Superior temporal gyrus (tissue), 1 donor: ENCODE results near the gene CCDC157.
A peak's percentile ranks its signal among the peaks of the same experiment; 100 is the strongest.

Experiments
- DNase-seq: peaks from one replicate; pipeline ENCODE4 v3.0.0-alpha.2; 2016; ENCODE audit errors: extremely low spot score

CCDC157 gene

GRCh38 chr22:30354644-30355043 is 2.2 kb upstream of the CCDC157 start:
- no peak for DNase-seq

GRCh38 chr22:30357236-30357570 is 396 bp downstream of the CCDC157 start:
- no peak for DNase-seq

DNA sequence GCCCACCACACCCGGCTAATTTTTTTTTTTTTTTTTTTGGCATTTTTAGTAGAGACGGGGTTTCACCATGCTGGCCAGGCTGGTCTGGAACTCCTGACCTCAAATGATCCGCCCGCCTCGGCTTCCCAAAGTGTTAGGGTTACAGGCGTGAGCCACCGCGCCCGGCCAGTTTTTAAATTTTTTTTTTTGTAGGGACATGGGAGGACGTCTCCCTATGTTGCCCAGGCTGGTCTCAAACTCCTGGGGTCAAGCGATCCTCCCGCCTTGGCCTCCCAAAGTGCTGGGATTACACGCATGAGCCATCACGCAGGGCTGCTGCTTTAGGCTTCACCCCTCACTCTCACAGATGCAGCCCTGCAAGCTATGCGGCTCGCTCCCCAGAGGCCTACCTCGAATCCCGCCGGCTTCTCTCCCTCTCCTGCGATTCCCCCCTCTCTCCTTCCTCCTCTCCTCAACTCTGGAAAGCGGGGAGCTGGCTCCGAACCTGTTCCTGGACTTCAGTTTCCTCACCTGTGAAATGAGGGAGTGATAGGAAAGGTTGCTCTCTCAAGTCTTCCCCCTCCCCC is 926 bp downstream of the CCDC157 start:
- no peak for DNase-seq

- DNase-seq: no peak
These were observed 1.7 kb downstream of the CCDC157 start for GRCh38 chr22:30358541-30358940.

DNA sequence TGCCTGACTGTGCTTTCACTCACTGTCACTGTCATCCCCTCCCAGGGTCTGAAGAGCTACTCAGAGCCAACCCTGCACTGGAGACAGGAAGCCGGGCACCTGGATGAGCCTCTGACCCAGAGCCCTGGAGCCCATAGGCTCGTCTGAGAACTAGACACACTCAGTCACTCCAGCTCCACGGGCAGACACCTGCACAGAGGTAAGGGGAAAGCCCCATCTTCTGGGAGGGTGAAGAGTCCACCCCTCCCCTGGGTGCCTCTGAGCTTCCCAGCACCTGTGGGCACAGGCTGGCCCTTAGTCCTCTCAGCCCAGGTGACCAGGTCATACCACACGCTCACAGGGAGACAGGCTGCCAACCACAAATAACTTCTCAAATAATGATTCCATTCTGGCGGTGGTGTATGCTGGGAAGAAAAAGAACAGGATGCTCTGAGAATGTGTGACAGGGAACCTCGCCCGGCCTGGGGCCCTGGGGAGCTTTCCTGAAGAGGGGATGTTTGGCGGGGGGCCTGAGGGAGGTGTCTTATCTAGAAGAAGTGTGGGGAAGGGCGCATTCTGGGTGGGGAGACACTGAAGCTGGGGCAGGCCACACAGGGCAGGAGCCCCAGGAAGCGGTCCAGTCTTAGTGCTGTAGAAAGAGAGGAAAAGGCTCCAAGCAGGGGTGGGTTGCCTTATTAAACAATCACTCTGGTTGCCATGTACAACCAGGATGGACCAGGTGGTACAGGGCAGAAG is 5.3 kb downstream of the CCDC157 start:
- DNase-seq: no peak

GRCh38 chr22:30362651-30363281 is 6.0 kb downstream of the CCDC157 start:
- no peak for DNase-seq

DNA sequence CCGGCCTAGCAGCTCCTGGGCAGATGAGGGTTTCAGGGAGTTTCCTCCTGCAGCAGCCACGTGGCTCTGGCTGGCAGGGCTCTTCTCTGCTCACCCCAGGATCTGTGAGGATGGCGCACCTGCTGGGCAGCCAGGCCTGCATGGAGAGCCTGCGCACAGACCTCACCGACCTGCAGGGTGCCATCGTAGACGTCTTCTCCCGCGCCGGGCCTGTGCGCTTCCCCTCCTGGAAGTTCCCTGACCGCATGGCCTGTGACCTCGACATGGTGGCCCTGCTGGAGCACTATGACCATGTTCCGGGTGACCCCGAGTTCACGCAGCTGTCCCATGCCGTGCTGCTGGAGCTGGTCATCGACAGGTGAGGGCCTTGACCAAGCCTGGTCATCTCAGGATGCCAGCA is 9.1 kb downstream of the CCDC157 start:
- no peak for DNase-seq

GRCh38 chr22:30368420-30368819 is 11.6 kb downstream of the CCDC157 start:
- DNase-seq: no peak

GRCh38 chr22:30370641-30371230 is 13.9 kb downstream of the CCDC157 start:
- DNase-seq: no peak

GRCh38 chr22:30371321-30371720 is 14.5 kb downstream of the CCDC157 start:
- no peak for DNase-seq

DNA sequence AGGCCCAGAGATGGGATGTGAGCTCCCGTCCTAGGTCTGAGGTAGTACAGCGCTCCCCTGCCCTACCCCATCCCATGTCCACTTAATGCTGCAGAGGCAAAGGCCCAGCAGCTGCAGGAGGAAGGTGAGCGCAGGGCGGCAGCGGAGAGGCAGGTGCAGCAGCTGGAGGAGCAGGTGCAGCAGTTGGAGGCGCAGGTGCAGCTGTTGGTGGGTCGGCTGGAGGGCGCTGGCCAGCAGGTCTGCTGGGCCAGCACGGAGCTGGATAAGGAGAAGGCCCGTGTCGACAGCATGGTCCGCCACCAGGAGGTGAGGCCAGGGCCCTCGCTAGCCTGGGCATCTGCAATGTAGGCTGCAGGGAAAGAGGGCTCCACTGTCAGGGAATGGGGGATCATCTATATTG is 15.2 kb downstream of the CCDC157 start:
- DNase-seq: no peak

GRCh38 chr22:30372915-30373314 is 16.1 kb downstream of the CCDC157 start:
- no peak for DNase-seq

- no peak for DNase-seq
These were observed 16.8 kb downstream of the CCDC157 start for GRCh38 chr22:30373331-30374325.

DNA sequence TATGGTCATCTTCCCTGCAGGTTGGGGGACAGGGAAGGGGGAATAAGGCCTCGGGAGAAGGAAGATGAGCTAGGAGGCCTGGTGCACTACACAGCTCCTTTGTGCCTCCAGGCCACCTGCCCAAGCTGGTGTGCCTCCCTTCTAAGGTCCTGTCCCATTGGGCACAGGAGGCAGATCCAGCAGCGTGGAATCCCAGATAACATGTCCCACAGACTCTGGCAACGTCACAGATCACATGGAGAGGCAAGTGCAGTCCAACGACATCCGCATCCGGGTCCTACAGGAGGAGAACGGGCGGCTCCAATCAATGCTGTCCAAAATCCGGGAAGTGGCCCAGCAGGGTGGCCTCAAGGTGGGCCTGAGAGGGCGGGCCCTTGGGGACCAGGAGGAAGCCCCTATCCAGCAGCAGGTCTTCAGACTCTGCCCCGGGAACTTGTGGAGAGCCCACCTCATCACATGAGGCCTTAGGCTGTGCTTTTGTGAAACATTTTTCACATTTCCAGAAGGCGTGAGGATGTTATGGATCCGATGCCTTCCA is 18.6 kb downstream of the CCDC157 start:
- DNase-seq: no peak

DNA sequence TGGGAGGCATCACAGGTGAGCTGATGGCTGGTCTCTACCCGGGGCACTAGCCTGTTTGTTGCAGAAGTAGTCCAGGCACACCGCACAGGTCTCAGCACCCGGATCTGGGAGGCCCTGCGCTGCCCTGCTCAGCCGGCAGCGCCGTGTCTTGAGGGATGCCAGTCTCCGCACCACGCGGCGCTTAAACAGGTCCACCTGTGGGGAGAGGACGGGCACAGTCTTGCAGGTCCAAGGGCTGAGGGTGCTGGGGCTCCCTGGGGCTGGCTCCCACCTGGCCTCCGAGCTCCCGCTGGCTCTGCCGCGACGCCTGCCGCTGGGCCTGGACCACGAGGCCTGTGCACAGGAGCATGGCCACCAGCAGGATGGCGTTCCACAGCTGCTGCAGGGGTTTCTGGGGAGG is 23.2 kb downstream of the CCDC157 start:
- no peak for DNase-seq

DNA sequence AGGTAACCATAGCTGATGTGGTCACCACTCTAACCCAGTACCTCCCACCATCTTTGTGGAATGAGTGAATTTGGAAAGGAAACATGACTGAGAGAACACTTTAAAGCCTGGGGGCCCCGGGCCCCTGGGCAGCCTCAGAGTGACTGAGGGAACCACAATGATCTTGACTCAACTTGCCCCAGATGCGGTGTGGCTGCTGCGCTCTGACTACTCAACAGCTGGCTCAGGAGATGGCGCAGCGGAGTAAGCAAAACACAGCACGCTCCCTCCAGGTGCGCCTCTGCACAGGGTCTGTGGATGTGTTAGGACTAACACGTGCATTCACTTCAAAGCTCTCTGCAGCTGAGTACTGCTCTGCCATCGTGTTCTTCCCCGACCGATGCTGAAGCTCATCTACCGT is 24.5 kb downstream of the CCDC157 start:
- DNase-seq: no peak

DNA sequence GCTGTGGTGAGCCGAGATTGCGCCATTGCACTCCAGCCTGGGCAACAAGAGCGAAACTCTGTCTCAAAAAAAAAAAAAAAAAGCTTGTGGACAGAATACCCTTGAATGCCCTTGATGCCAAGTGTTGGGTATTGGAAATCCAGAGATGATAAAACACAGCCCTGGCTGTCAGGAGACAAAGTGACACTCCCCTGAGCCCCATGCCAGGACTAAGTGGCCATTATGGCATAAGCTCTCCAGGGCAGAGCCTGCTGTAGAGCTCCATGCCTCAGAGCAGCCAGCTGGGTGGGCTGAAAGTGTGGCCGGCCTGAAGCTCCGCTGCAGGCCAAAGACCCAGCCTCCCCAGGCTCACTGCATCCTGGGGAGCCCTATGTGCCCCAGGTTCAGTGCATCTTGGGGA is 25.5 kb downstream of the CCDC157 start:
- DNase-seq: no peak

DNA sequence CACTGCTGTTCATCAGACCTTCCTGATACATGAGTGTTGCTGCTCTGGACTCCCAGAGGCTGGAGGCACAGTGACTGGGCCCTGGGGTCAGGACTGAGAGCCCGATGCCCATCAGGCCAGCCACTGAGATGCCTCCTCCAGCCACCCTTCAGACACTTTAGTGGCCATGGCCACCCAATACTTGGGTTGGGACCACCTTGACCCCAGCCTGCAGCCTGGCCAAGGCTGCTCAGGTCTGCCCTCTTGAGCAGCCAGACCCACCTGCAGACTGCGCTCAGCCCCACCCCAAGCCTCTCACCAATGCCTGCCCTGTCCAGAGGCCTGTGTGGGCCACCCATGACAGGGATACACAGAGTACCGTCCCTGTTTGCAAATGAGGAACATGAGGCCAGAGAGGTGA is 26.3 kb downstream of the CCDC157 start:
- no peak for DNase-seq

GRCh38 chr22:30385942-30386341 is 29.1 kb downstream of the CCDC157 start:
- no peak for DNase-seq

DNA sequence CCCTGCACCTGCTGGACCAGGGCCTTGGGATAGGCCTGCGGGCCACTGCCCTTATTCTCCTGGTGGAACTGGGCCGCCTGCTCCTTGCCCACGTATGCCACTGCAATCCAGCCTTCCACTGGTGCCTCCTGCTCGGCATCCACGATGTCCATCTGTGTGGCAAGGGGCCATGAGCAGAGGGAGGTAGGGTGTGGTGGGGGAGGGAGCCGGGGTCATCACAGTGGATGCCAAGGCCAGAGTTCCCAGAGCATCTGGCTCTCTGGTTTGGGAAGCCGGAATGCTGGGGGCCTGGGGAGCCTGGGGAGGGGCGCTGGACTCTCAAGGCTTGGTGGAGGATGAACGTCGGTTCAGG is 29.8 kb downstream of the CCDC157 start:
- DNase-seq: no peak

DNA sequence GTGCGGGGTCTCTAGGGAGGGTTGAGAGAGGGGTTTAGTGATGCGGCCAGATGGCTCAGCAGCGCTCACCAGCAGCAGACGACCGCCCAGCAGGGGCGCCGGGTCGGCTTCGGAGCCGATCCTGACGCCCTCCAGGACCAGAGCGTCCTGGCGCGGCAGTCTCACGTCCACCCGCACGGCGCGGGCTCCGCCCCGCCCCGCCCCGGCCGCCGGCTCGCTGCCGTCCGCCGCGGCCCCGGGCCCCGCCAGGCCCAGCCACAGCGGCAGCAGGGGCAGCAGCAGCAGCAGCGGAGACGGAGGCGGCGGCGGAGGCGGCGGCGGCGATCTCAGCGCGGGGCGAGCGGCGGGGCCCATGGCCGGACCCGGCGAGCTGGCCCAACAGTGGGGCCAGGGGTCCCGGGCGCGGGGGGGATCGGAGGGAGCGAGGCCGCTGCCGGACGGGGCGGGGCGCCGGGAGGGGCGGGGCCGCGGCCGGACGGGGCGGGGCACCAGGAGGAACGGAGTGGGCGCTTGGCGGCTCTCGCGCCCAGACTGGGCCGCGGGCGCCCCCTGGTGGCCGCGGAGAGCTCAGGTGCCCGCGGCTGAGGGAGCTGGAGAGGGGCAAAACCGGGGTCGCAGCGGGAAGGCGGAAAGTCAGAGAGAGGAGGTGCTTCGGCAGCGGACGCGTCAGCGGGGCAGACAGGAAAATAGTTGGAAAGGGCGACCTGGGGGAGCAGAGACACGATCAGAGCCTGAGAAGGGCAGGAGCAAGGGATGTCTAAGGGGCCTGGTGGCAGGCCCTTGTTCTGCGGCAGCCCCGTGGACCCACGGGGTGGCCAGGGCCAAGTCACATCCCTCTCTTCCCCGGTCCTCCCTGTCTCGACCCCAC is 30.4 kb downstream of the CCDC157 start, which contains the start of gene RNF215:
RNF215 (minus strand) TSS at position 452 of the 868 bp plus-strand sequence; CDS start at position 354, 98 bp downstream.
- peak; percentile 84 for DNase-seq
